ENCODE data around the gene HOXA11. TPM values are rescaled to one million over a fixed set of nuclear protein-coding genes. Genes with fewer than 3 reads are reported as not detected.

Gene HOXA11
- polyA plus RNA-seq, 1 donor from 2014 or later = not detected

DNA sequence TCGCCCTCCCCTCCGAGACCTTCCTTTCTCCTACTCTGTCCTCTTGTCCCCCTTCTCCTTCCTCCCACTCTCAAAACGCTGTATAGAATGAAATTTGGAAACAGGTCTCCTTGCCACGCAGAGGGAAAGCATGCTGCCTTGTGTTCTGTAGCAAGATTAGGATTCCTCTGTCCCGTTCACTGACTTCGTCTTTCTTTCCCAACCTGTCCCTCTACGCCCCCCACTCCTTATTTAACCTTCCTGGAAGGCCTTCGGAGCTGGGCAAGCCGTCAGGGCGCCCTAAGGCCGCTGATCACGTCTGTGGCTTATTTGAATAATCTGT, 21.0 kb downstream of the HOXA11 start:
- Histone ChIP-seq H3K4me2 (ENCODE audit: low read length) (no peak overlapping the region), H3K27me3 (ENCODE audit: insufficient read depth, low read depth, low read length) (peaks cover 99% of the 10 kb centered on the region), H3K9me3 (ENCODE audit: low read length) (peaks cover 22% of the 10 kb centered on the region), H3K4me3 (ENCODE audit: low read length) (no peak overlapping the region), H3K79me2 (replicated peaks; ENCODE audit: insufficient read depth, low read length) (no peaks in the 10 kb centered on the region), H3K9me2 (ENCODE audit: insufficient read depth, low read length) (no peaks in the 10 kb centered on the region), H3K36me3 (ENCODE audit: insufficient read depth, low read length) (no peaks in the 10 kb centered on the region), H3K9ac (ENCODE audit: low read length) (no peak overlapping the region), H3F3A (ENCODE audit: insufficient read depth, low read length, poor library complexity, severe bottlenecking) (no peaks in the 10 kb centered on the region), H4K20me1 (ENCODE audit: insufficient read depth) (no peaks in the 10 kb centered on the region), H3K27ac (ENCODE audit: low read length) (no peak overlapping the region), H2AFZ (ENCODE audit: low read depth, low read length) (no peak overlapping the region)
- TF ChIP-seq, protein P1, sequence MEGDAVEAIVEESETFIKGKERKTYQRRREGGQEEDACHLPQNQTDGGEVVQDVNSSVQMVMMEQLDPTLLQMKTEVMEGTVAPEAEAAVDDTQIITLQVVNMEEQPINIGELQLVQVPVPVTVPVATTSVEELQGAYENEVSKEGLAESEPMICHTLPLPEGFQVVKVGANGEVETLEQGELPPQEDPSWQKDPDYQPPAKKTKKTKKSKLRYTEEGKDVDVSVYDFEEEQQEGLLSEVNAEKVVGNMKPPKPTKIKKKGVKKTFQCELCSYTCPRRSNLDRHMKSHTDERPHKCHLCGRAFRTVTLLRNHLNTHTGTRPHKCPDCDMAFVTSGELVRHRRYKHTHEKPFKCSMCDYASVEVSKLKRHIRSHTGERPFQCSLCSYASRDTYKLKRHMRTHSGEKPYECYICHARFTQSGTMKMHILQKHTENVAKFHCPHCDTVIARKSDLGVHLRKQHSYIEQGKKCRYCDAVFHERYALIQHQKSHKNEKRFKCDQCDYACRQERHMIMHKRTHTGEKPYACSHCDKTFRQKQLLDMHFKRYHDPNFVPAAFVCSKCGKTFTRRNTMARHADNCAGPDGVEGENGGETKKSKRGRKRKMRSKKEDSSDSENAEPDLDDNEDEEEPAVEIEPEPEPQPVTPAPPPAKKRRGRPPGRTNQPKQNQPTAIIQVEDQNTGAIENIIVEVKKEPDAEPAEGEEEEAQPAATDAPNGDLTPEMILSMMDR (IDR thresholded peaks at IDR 0.05; ENCODE audit: poor library complexity, severe bottlenecking) = no peak
- TF ChIP-seq EZH2 (IDR thresholded peaks at IDR 0.05; ENCODE audit: borderline replicate concordance, insufficient read depth, low read length, poor library complexity, severe bottlenecking) (no peak), SMC3 (conservative IDR thresholded peaks at IDR 0.05; ENCODE audit: poor library complexity) (no peak), RAD21 (conservative IDR thresholded peaks at IDR 0.05) (no peak), REST (IDR thresholded peaks at IDR 0.05; ENCODE audit: borderline replicate concordance) (no peak), TAF1 (IDR thresholded peaks at IDR 0.05; ENCODE audit: low read depth) (no peak), EP300 (conservative IDR thresholded peaks at IDR 0.05; ENCODE audit: poor library complexity, severe bottlenecking) (no peak), POLR2AphosphoS5 (IDR thresholded peaks at IDR 0.05) (no peak)

- Histone ChIP-seq H4K20me1 (ENCODE audit: insufficient read depth) (no peaks in the 10 kb centered on the region), H3K4me2 (ENCODE audit: low read length) (no peak overlapping the region)
Measured at GRCh38 chr7:27163288-27164044, 21.6 kb downstream of the HOXA11 start.

More at GRCh38 chr7:27163288-27164044, 21.6 kb downstream of the HOXA11 start:
- Histone ChIP-seq H3K9me3 (ENCODE audit: low read length) (peaks cover 24% of the 10 kb centered on the region), H3F3A (ENCODE audit: insufficient read depth, low read length, poor library complexity, severe bottlenecking) (no peaks in the 10 kb centered on the region), H2AFZ (ENCODE audit: low read depth, low read length) (no peak overlapping the region), H3K79me2 (replicated peaks; ENCODE audit: insufficient read depth, low read length) (no peaks in the 10 kb centered on the region), H3K9me2 (ENCODE audit: insufficient read depth, low read length) (no peaks in the 10 kb centered on the region), H3K4me3 (ENCODE audit: low read length) (no peak overlapping the region), H3K36me3 (ENCODE audit: insufficient read depth, low read length) (no peaks in the 10 kb centered on the region), H3K27me3 (ENCODE audit: insufficient read depth, low read depth, low read length) (peaks cover 99% of the 10 kb centered on the region), H3K27ac (ENCODE audit: low read length) (no peak overlapping the region), H3K9ac (ENCODE audit: low read length) (no peak overlapping the region)
- TF ChIP-seq POLR2AphosphoS5 (IDR thresholded peaks at IDR 0.05) (no peak), SMC3 (conservative IDR thresholded peaks at IDR 0.05; ENCODE audit: poor library complexity) (no peak)
- TF ChIP-seq, protein P1 (IDR thresholded peaks at IDR 0.05; ENCODE audit: poor library complexity, severe bottlenecking) = no peak
